Omental fat pad (tissue), 4 donors: ENCODE data around the gene RGS13. TPM values are rescaled to one million over a fixed set of nuclear protein-coding genes. Genes with fewer than 3 reads are reported as not detected.

Source experiments
- ATAC-seq: fragments of 150-250 bp; one replicate; pipeline ENCODE4 v1.9.1; 2016; ENCODE audit warnings: mild to moderate bottlenecking, moderate library complexity; ENCODE audit not compliant: low FRiP score
- DNase-seq: peaks from one replicate; pipeline ENCODE4 v3.0.0-alpha.2; 2019; ENCODE audit warnings: low spot score
- CTCF ChIP-seq, 3 donors: fragments of 450-650 bp; IDR thresholded peaks; one replicate each; pipeline ENCODE4 v1.5.1; 2016 to 2017; ENCODE audit warnings: antibody characterized with exemption in 3 of 3, mild to moderate bottlenecking in 3 of 3, moderate library complexity in 2 of 3
- total RNA-seq, 4 donors: library from RNA; depleted of rRNA; stranded (reverse); fragments of >200 nt; gene quantifications; one replicate each; pipeline ENCODE4 v1.1.0, GENCODE V29; 2016

RGS13 gene
- total RNA-seq, 4 donors from 2014 or later: 0.60 to 0.65 (median 0.63) TPM; not detected in 1

- DNase-seq (no peak), ATAC-seq (no peak)
- no peak for TF ChIP-seq CTCF (IDR thresholded peaks at IDR 0.05)
Observed at GRCh38 chr1:192654120-192654519, 18.2 kb downstream of the RGS13 start.

GRCh38 chr1:192654591-192655251 lies 18.8 kb downstream of the RGS13 start:
- DNase-seq: no peak

GRCh38 chr1:192657760-192658159 lies 21.8 kb downstream of the RGS13 start:
- no peak for DNase-seq
- no peak for TF ChIP-seq CTCF (IDR thresholded peaks at IDR 0.05)
- no peak for ATAC-seq

More at GRCh38 chr1:192654591-192655251, 18.8 kb downstream of the RGS13 start:
- no peak for TF ChIP-seq CTCF (IDR thresholded peaks at IDR 0.05)
- no peak for ATAC-seq

DNA sequence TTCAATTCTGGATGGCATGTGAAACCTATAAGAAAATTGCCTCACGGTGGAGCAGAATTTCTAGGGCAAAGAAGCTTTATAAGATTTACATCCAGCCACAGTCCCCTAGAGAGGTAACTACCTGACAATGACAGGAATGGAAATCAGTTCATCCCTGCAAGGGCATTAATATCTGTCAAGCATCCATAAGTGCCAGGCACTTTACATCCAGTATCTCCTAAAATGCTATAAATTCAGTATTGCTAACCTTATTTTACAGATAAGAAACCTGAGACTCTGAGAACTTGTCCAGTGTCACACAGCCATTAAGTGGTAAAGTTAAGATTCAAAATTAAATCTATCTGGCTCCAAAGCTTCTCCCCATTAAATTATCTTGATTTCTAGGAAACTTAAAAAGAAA lies 22.3 kb downstream of the RGS13 start:
- no peak for DNase-seq
- ATAC-seq: no peak
- no peak for TF ChIP-seq CTCF (IDR thresholded peaks at IDR 0.05)

DNA sequence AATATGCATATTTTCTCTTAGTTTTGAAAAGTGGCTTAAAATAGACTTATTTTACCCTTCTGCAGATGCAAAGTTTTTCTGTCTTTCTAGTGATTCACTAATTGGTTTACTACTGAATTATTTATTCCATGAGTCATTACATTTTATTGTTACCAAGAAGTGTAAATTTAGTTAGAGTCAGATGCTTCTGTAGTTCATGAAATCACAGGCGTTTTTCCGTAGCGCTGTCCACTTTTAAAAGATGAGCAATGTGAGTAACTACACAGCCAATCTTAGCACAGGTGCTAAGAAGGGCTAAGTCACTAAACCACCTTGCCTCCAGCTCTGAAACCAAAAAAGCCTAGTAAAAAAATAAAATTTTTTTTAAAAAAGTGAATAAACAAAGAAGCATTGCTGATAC lies 24.7 kb downstream of the RGS13 start:
- no peak for DNase-seq
- ATAC-seq: no peak
- TF ChIP-seq CTCF (IDR thresholded peaks at IDR 0.05): no peak

DNA sequence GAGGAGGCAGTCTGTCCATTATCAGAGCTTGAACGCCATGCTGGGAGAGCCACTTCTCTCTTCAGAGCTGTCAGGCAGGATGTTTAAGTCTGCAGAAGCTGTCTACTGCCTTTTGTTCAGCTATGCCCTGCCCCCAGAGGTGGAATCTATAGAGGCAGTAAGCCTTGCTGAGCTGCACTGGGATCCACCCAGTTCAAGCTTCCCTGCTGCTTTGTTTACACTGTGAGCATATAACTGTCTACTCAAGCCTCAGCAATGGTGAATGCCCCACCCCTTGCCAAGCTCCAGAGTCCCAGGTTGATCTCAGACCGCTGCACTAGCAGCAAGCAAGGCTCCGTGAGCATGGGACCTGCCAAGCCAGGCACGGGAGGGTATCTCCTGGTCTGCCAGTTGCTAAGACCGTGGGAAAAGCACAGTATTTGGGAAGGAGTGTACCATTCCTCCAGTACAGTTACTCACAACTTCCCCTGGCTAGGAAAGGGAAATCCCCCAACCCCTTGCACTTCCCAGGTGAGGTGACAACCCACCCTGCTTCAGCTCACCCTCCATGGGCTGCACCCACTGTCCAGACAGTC lies 32.5 kb downstream of the RGS13 start:
- DNase-seq (no peak), ATAC-seq (no peak)
- TF ChIP-seq CTCF (IDR thresholded peaks at IDR 0.05): no peak

DNA sequence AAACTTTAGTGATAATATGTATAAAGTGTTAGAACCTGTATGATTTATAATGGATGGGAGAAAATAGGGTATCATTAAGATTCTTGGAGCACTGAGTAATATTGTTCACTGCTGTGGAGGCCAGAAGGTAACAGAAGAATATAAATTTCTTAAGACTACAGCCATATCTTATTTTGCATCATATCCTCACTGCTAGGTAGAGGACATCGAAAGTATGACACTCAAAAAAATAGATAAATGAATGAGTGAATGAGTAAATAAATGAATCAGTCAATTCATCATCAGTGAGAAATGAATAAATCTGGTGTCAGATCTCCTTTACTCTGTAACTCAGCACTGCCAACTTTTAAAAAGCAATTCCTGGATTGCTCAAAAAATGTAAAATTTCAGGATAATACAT lies 33.2 kb downstream of the RGS13 start:
- ATAC-seq (no peak), DNase-seq (no peak)
- TF ChIP-seq CTCF (IDR thresholded peaks at IDR 0.05): no peak
